ENCODE measurements around the gene NSUN4. TPM values are rescaled to one million over a fixed set of nuclear protein-coding genes. Genes with fewer than 3 reads are reported as not detected.

NSUN4 gene
- total and polyA plus RNA-seq, 2 donors (not counting 1 experiment from before 2014, with no cell fraction given) = 21.3 to 33.7 TPM

GRCh38 chr1:46405724-46406123 lies 65.1 kb downstream of the NSUN4 start:
- H4K20me1 ChIP-seq (ENCODE audit: control insufficient read depth, insufficient read depth, low read length, poor library complexity, severe bottlenecking) = no peaks in the 10 kb centered on the region
- H2AFZ ChIP-seq (ENCODE audit: insufficient read depth, low read depth, low read length, poor library complexity, severe bottlenecking) = no peak overlapping the region
- Mint-ChIP-seq H3K9me3 (ENCODE audit: insufficient read depth) (no peaks in the 10 kb centered on the region), H3K4me3 (no peak overlapping the region), H3K27ac (no peak overlapping the region), H3K27me3 (no peaks in the 10 kb centered on the region), H3K4me1 (no peaks in the 10 kb centered on the region)
- WGBS (ENCODE audit: insufficient coverage) = 97% methylated on average over 9 of the region's 17 CpGs
- no peaks in the 10 kb centered on the region for H3K27me3 ChIP-seq (replicated peaks in 1 of 4; ENCODE audit: control extremely low read depth in 1 of 4, control insufficient read depth in 3 of 4, insufficient read depth in 4 of 4, low read length in 3 of 4)
- H3K4me3 ChIP-seq (ENCODE audit: control extremely low read depth in 1 of 5, extremely low read depth in 1 of 5, insufficient read depth in 1 of 5, low read depth in 2 of 5, low read length in 4 of 5) = no peak overlapping the region
- no peak for ATAC-seq (ENCODE audit: low read depth)
- H3K79me2 ChIP-seq (ENCODE audit: control insufficient read depth, insufficient read depth, low read length) = no peaks in the 10 kb centered on the region
- ChIA-PET CTCF (interaction anchor here (1.0 kb wide), 1 partner anchor 124 kb away, joined by 4 read pairs; no protein-coding TSS in a partner anchor), POLR2A (no interaction called here)
- TF ChIP-seq EZH2 (IDR thresholded peaks at IDR 0.05; ENCODE audit: borderline replicate concordance, insufficient read depth, low read depth, low read length, poor library complexity, severe bottlenecking) (no peak), CTCF (IDR thresholded peaks at IDR 0.05) (no peak)
- H3K4me2 ChIP-seq (replicated peaks; ENCODE audit: low read depth, low read length, poor library complexity, severe bottlenecking) = no peak overlapping the region
- no peaks in the 10 kb centered on the region for H3K36me3 ChIP-seq (replicated peaks in 1 of 2; ENCODE audit: control extremely low read depth in 1 of 2, control insufficient read depth in 1 of 2, extremely low read depth in 1 of 2, insufficient read depth in 2 of 2, low read length in 1 of 2)
- no peak overlapping the region for H3K9ac ChIP-seq (ENCODE audit: low read length)
- intact Hi-C loops (cut with micrococcal nuclease) = loop anchor here (1.0 kb wide), 1 partner anchor 123 kb away; no protein-coding TSS in a partner anchor
- H3K9me3 ChIP-seq (ENCODE audit: control extremely low read depth in 1 of 3, control insufficient read depth in 2 of 3, insufficient read depth in 1 of 3, low read length in 2 of 3) = no peaks in the 10 kb centered on the region
- no peaks in the 10 kb centered on the region for H3K4me1 ChIP-seq (ENCODE audit: control insufficient read depth in 2 of 2, insufficient read depth in 2 of 2, low read length in 2 of 2)
- DNase-seq = no peak
- H3K27ac ChIP-seq (ENCODE audit: low read length in 2 of 2) = no peak overlapping the region

- no peaks in the 10 kb centered on the region for H3K4me1 Mint-ChIP-seq
- H3K27ac Mint-ChIP-seq = no peak overlapping the region
- intact Hi-C loops (cut with micrococcal nuclease) = loop anchor here (1.0 kb wide), 1 partner anchor 121 kb away; no protein-coding TSS in a partner anchor
- no peak overlapping the region for H2AFZ ChIP-seq (ENCODE audit: insufficient read depth, low read depth, low read length, poor library complexity, severe bottlenecking)
- no peak overlapping the region for H3K4me3 Mint-ChIP-seq
- H3K9me3 Mint-ChIP-seq (ENCODE audit: insufficient read depth) = no peaks in the 10 kb centered on the region
- H3K4me3 ChIP-seq (ENCODE audit: control extremely low read depth in 1 of 5, extremely low read depth in 1 of 5, insufficient read depth in 1 of 5, low read depth in 2 of 5, low read length in 4 of 5) = no peak overlapping the region
- H3K27me3 ChIP-seq (replicated peaks in 1 of 4; ENCODE audit: control extremely low read depth in 1 of 4, control insufficient read depth in 3 of 4, insufficient read depth in 4 of 4, low read length in 3 of 4) = no peaks in the 10 kb centered on the region
- no peaks in the 10 kb centered on the region for H4K20me1 ChIP-seq (ENCODE audit: control insufficient read depth, insufficient read depth, low read length, poor library complexity, severe bottlenecking)
- WGBS (ENCODE audit: insufficient coverage) = 90% methylated on average over 11 of the region's 13 CpGs
- H3K4me2 ChIP-seq (replicated peaks; ENCODE audit: low read depth, low read length, poor library complexity, severe bottlenecking) = no peak overlapping the region
- TF ChIP-seq CTCF (IDR thresholded peaks at IDR 0.05) (peak; percentile 4), EZH2 (IDR thresholded peaks at IDR 0.05; ENCODE audit: borderline replicate concordance, insufficient read depth, low read depth, low read length, poor library complexity, severe bottlenecking) (no peak)
- no peak overlapping the region for H3K27ac ChIP-seq (ENCODE audit: low read length in 2 of 2)
- no peaks in the 10 kb centered on the region for H3K9me3 ChIP-seq (ENCODE audit: control extremely low read depth in 1 of 3, control insufficient read depth in 2 of 3, insufficient read depth in 1 of 3, low read length in 2 of 3)
- H3K4me1 ChIP-seq (ENCODE audit: control insufficient read depth in 2 of 2, insufficient read depth in 2 of 2, low read length in 2 of 2) = no peaks in the 10 kb centered on the region
- H3K36me3 ChIP-seq (replicated peaks in 1 of 2; ENCODE audit: control extremely low read depth in 1 of 2, control insufficient read depth in 1 of 2, extremely low read depth in 1 of 2, insufficient read depth in 2 of 2, low read length in 1 of 2) = no peaks in the 10 kb centered on the region
- no peak overlapping the region for H3K9ac ChIP-seq (ENCODE audit: low read length)
- ATAC-seq (ENCODE audit: low read depth) (no peak), DNase-seq (no peak)
- H3K27me3 Mint-ChIP-seq = no peaks in the 10 kb centered on the region
- no peaks in the 10 kb centered on the region for H3K79me2 ChIP-seq (ENCODE audit: control insufficient read depth, insufficient read depth, low read length)
- CTCF ChIA-PET = interaction anchor here (0.6 to 2.3 kb wide), 8 partner anchors 10 to 400 kb away, joined by 3 to 10 read pairs (median 4); no protein-coding TSS in a partner anchor
- POLR2A ChIA-PET = no interaction called here
Observed at GRCh38 chr1:46406881-46407608, 66.4 kb downstream of the NSUN4 start.

All from B cell (primary cell).